Measurements from ENCODE around the gene CD6. TPM values are rescaled to one million over a fixed set of nuclear protein-coding genes. Genes with fewer than 3 reads are reported as not detected.
A peak's percentile ranks its signal among the peaks of the same experiment; 100 is the strongest.

The CD6 gene
- total RNA-seq, 1 donor from 2014 or later, result 0.70 TPM

- Mint-ChIP-seq H3K27me3 (peaks cover 33% of the 10 kb centered on the region), H3K4me3 (no peak overlapping the region), H3K4me1 (ENCODE audit: unreplicated experiment) (peaks cover 26% of the 10 kb centered on the region), H3K36me3 (no peaks in the 10 kb centered on the region), H3K27ac (no peak overlapping the region), H3K9me3 (no peaks in the 10 kb centered on the region)
- DNase-seq (ENCODE audit: extremely low spot score, unreplicated experiment), result no peak
- no peak for TF ChIP-seq CTCF (conservative IDR thresholded peaks at IDR 0.05)
These were observed 48.4 kb downstream of the CD6 start for GRCh38 chr11:61019832-61020405.

- Mint-ChIP-seq H3K27ac (no peak overlapping the region), H3K4me3 (peak overlapping the region; percentile 49), H3K9me3 (no peaks in the 10 kb centered on the region), H3K4me1 (ENCODE audit: unreplicated experiment) (peaks cover 32% of the 10 kb centered on the region), H3K27me3 (peaks cover 39% of the 10 kb centered on the region), H3K36me3 (no peaks in the 10 kb centered on the region)
- TF ChIP-seq CTCF (conservative IDR thresholded peaks at IDR 0.05), result no peak
- DNase-seq (ENCODE audit: extremely low spot score, unreplicated experiment), result no peak
These were observed 49.2 kb downstream of the CD6 start for GRCh38 chr11:61020551-61021235.

GRCh38 chr11:61021661-61022212, 50.3 kb downstream of the CD6 start:
- no peak for DNase-seq (ENCODE audit: extremely low spot score, unreplicated experiment)
- TF ChIP-seq CTCF (conservative IDR thresholded peaks at IDR 0.05), result no peak
- peak overlapping the region; percentile 49 for H3K4me3 Mint-ChIP-seq

GRCh38 chr11:61022311-61023085, 51.0 kb downstream of the CD6 start:
- Mint-ChIP-seq H3K9me3 (no peaks in the 10 kb centered on the region), H3K4me1 (ENCODE audit: unreplicated experiment) (peaks cover 38% of the 10 kb centered on the region), H3K27me3 (peaks cover 43% of the 10 kb centered on the region), H3K4me3 (no peak overlapping the region), H3K36me3 (no peaks in the 10 kb centered on the region), H3K27ac (no peak overlapping the region)
- DNase-seq (ENCODE audit: extremely low spot score, unreplicated experiment), result no peak
- TF ChIP-seq CTCF (conservative IDR thresholded peaks at IDR 0.05), result no peak

More at GRCh38 chr11:61021661-61022212, 50.3 kb downstream of the CD6 start:
- Mint-ChIP-seq H3K27me3 (peaks cover 39% of the 10 kb centered on the region), H3K36me3 (no peaks in the 10 kb centered on the region), H3K4me1 (ENCODE audit: unreplicated experiment) (peaks cover 32% of the 10 kb centered on the region), H3K9me3 (no peaks in the 10 kb centered on the region), H3K27ac (no peak overlapping the region)

GRCh38 chr11:61023086-61023965, 51.8 kb downstream of the CD6 start:
- H3K27ac Mint-ChIP-seq, result no peak overlapping the region
- peaks cover 46% of the 10 kb centered on the region for H3K4me1 Mint-ChIP-seq (ENCODE audit: unreplicated experiment)
- no peak overlapping the region for H3K4me3 Mint-ChIP-seq
- no peaks in the 10 kb centered on the region for H3K36me3 Mint-ChIP-seq
- no peak for DNase-seq (ENCODE audit: extremely low spot score, unreplicated experiment)
- TF ChIP-seq CTCF (conservative IDR thresholded peaks at IDR 0.05), result no peak
- peaks cover 49% of the 10 kb centered on the region for H3K27me3 Mint-ChIP-seq
- H3K9me3 Mint-ChIP-seq, result no peaks in the 10 kb centered on the region
